ENCODE measurements around the gene SHISA7. TPM values are rescaled to one million over a fixed set of nuclear protein-coding genes. Genes with fewer than 3 reads are reported as not detected.
"Not testable (repeated sequence)": the region's sequence is repeated elsewhere in the genome, so short reads cannot be mapped to it uniquely, and the experiment has no call there.

Gene SHISA7
- total RNA-seq, 4 donors from 2014 or later, result not detected

DNA sequence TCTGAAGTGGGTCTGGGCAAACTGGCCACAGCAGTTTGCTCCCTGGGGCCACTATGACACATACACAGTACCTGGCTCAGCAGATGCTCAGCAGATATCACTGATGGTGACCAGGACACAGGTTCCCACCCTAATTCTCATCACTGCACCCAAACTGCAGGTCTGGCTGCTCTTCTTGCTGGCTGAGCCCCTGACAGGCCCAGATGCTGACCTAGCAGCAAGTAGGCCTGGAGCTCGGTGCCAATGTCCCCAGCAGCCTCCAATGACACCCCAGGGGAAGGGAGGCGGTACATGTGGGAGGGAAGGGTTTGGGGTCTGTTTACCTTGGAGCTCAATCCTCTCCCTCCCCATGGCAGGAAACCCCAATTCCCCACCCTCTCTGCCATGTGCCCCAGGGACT, 40.6 kb downstream of the SHISA7 start:
- Histone ChIP-seq H3K9me3 (no peaks in the 10 kb centered on the region), H3K4me3 (no peak overlapping the region), H3K27me3 (no peaks in the 10 kb centered on the region), H3K4me1 (peaks cover 0 to 7% of the 10 kb centered on the region in 2 donors), H3K27ac (no peak overlapping the region), H3K36me3 (no peaks in the 10 kb centered on the region)
- intact Hi-C loops (cut with DNase I; ENCODE audit: low total_unique reads), result no loop called here
- no peak for TF ChIP-seq POLR2A (IDR thresholded peaks at IDR 0.05)
- TF ChIP-seq, protein P1, sequence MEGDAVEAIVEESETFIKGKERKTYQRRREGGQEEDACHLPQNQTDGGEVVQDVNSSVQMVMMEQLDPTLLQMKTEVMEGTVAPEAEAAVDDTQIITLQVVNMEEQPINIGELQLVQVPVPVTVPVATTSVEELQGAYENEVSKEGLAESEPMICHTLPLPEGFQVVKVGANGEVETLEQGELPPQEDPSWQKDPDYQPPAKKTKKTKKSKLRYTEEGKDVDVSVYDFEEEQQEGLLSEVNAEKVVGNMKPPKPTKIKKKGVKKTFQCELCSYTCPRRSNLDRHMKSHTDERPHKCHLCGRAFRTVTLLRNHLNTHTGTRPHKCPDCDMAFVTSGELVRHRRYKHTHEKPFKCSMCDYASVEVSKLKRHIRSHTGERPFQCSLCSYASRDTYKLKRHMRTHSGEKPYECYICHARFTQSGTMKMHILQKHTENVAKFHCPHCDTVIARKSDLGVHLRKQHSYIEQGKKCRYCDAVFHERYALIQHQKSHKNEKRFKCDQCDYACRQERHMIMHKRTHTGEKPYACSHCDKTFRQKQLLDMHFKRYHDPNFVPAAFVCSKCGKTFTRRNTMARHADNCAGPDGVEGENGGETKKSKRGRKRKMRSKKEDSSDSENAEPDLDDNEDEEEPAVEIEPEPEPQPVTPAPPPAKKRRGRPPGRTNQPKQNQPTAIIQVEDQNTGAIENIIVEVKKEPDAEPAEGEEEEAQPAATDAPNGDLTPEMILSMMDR (IDR thresholded peaks at IDR 0.05), result no peak
- no peak for DNase-seq

DNA sequence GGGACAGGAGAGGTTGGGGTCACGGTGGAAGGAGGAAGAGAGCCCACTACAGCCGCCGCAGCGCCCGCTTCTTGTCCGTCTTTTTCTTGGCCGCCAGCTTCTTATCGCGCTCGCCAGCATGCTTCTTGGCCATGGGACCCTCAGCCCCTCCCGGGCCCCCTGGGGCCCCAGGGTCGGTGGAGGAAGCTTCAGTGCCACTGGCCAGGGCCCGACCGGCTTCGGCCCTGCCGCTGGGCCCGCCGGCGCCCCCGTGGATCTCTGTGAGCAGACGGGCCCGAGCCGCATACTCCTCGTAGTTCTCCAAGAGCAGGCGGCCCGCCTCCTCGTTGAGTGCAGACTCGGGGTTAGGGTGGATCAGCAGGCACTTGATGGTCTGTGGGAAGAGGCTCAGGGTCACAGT, 41.7 kb downstream of the SHISA7 start:
- H3K4me1 ChIP-seq; H3K9me3 ChIP-seq; H3K36me3 ChIP-seq; DNase-seq; H3K27ac ChIP-seq; intact Hi-C loops (cut with DNase I; ENCODE audit: low total_unique reads); H3K4me3 ChIP-seq; H3K27me3 ChIP-seq: not testable (repeated sequence)

DNA sequence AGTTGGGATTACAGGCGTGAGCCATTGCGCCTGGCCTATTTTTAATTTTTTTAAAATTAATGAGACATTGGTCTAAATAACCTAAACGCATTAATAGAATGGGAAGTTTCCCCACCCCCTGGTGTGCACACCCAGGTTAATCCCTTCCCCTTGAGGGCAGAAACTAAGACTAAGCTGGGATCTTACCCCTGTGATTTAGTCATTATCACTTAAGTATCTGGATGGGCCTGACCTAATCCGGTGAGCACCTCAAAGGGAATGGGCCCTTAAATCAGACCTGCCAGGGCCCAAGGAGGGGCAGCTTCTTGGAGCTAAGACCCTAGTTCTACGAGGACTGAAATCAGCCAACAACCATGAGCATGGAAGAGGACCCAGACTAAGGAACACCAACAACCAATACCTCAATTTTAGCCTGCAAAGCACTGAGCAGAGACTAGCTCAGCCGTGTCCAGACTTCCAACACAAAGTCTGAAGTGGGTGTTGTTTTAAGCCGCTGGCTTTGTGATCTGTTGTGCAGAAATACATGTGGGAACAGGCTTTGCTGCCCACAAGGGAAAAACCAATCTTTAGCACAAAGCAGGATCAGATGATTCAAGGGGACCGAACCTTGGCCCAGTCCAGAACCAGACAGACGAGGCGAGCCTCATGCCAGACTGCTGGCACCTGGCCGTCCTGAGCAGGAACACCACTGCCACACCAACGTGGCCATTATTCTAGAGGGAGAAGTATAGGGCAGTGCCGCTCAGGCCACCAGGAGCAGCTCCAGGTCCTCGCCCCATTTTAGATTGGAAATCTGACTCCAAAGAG, 42.6 kb downstream of the SHISA7 start:
- TF ChIP-seq, protein P1 (IDR thresholded peaks at IDR 0.05), result no peak
- TF ChIP-seq POLR2A (IDR thresholded peaks at IDR 0.05), result no peak
- H3K9me3 ChIP-seq, result no peaks in the 10 kb centered on the region
- intact Hi-C loops (cut with DNase I; ENCODE audit: low total_unique reads), result no loop called here
- no peak for DNase-seq
- H3K4me3 ChIP-seq, result no peak overlapping the region
- H3K27ac ChIP-seq, result no peak overlapping the region
- no peaks in the 10 kb centered on the region for H3K27me3 ChIP-seq
- no peaks in the 10 kb centered on the region for H3K36me3 ChIP-seq
- no peaks in the 10 kb centered on the region for H3K4me1 ChIP-seq

DNA sequence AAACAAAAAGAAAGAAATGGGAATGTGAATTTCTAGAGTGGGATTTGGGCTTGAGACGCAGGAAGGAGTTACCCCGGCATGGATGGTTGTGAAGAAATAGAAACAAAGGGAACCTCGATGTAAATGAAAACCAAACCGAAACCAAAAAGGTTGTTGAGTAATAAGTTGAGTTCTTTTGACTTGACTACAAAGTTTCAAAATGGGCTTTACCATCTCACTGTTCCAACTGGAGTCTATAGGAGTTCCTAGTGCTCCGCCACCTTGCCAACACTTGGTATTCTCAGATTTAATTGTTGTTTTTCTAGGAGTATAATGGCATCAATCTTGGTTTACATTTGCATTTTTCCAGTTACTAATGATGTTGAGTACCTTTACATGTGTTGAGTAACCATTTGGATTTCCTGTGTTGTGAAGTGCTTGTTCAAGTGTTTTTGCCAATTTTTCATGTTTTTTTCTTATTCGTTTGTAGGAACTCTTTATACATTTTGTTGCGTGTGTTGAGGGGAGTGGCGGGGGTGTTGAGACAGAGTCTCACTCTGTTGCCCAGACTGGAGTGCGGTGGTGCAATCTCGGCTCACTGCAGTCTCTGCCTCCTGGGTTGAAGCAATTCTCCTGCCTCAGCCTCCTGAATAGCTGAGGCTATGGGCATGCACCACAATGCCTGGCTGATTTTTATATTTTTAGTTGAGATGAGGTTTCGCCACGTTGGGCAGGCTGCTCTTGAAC, 44.7 kb downstream of the SHISA7 start:
- H3K27me3 ChIP-seq, result no peaks in the 10 kb centered on the region
- intact Hi-C loops (cut with DNase I; ENCODE audit: low total_unique reads), result no loop called here
- DNase-seq, result no peak
- H3K9me3 ChIP-seq, result no peaks in the 10 kb centered on the region
- TF ChIP-seq, protein P1 (IDR thresholded peaks at IDR 0.05), result no peak
- no peak for TF ChIP-seq POLR2A (IDR thresholded peaks at IDR 0.05)
- no peaks in the 10 kb centered on the region for H3K36me3 ChIP-seq
- no peak overlapping the region for H3K4me3 ChIP-seq
- no peaks in the 10 kb centered on the region for H3K4me1 ChIP-seq
- H3K27ac ChIP-seq, result no peak overlapping the region

DNA sequence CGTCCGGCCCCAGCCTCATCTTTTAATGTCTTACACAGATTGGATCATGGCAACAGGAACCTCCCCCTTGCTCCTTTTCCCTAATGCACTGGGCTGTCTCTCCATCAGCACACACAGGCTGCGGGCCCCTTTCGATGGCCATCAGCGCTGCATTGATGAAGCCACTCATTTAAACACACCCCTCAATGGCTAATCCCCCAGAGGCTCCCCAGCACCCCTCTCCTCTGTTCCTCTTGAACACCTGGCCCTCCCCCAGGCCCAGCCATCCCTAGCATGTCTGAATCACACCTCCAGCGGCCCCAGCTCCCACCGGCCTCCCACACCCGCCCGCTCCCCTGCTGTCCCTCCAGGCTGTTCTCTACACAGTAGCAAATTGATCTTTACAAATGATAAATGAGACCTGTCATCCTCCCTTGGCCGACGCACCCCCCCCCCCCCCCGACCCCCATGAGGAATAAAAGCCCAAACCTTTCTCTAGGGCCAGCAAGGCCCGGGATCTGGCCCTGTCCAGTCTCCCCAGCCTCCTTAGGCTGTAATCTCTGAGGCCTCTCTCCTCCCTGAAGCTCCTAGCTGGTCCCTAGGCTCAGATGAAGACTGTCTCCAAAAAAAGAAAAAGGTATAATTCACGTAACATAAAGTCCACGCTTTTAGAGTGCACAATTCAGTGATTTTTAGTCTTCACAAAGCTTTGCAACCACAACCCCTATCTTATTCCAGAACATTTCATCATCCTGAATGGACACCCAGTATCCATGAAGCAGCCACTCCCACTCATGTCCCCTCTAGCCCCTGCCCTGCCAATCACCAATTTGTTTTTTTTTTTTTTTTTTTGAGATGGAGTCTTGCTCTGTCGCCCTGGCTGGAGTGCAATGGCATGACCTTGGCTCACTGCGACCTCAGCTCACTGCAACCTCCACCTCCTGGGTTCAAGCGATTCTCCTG, 50.0 kb downstream of the SHISA7 start:
- peaks cover 0 to 7% of the 10 kb centered on the region in 2 donors for H3K4me1 ChIP-seq
- H3K27me3 ChIP-seq, result no peaks in the 10 kb centered on the region
- H3K36me3 ChIP-seq, result no peaks in the 10 kb centered on the region
- TF ChIP-seq POLR2A (IDR thresholded peaks at IDR 0.05), result no peak
- TF ChIP-seq, protein P1 (IDR thresholded peaks at IDR 0.05), result no peak
- no peak overlapping the region for H3K27ac ChIP-seq
- intact Hi-C loops (cut with DNase I; ENCODE audit: low total_unique reads), result no loop called here
- no peak for DNase-seq
- H3K4me3 ChIP-seq, result no peak overlapping the region
- H3K9me3 ChIP-seq, result no peaks in the 10 kb centered on the region

Measured in uterus (tissue), 4 donors.